Heart left ventricle (tissue), 16 donors: ENCODE results near the gene IRF8. TPM values are rescaled to one million over a fixed set of nuclear protein-coding genes. Genes with fewer than 3 reads are reported as not detected.

ENCODE experiments used
- ATAC-seq, 4 donors: fragments of 200-7000 bp; cut with Tn5 transposase; one replicate each; pipeline ENCODE4 v1.9.1; 2020 to 2022; ENCODE audit warnings: moderate library complexity in 4 of 4, mild to moderate bottlenecking in 3 of 4, moderate number of reproducible peaks in 1 of 4
- DNase-seq, 5 donors: peaks; one replicate each; pipeline ENCODE4 v3.0.0-alpha.2; 2020
- H3K27ac ChIP-seq, 12 donors: fragments of 200-600 bp; sonication (generic) in 4 of 12; one replicate each; pipeline versions ENCODE4 v1.5.0 to v1.8.0; 2016 to 2022; ENCODE audit warnings: mild to moderate bottlenecking in 2 of 12
- H3K27me3 ChIP-seq, 9 donors: fragments of 200-600 bp; sonication (generic) in 2 of 9; one replicate each; pipeline versions ENCODE4 v1.5.1 to v1.8.0; 2016 to 2022; ENCODE audit warnings: mild to moderate bottlenecking in 3 of 9
- H3K36me3 ChIP-seq, 9 donors: fragments of 200-600 bp; sonication (generic) in 2 of 9; one replicate each; pipeline versions ENCODE4 v1.5.0 to v1.8.0; 2018 to 2022; ENCODE audit warnings: mild to moderate bottlenecking in 2 of 9
- H3K4me1 ChIP-seq, 12 donors: fragments of 200-600 bp; sonication (generic) in 4 of 12; one replicate each; pipeline versions ENCODE4 v1.5.0 to v1.8.0; 2016 to 2022; ENCODE audit warnings: mild to moderate bottlenecking in 3 of 12
- H3K4me3 ChIP-seq, 12 donors: fragments of 200-600 bp; sonication (generic) in 4 of 12; one replicate each; pipeline versions ENCODE4 v1.5.0 to v1.8.0; 2017 to 2022; ENCODE audit warnings: mild to moderate bottlenecking in 9 of 12, moderate library complexity in 4 of 12
- H3K9me3 ChIP-seq, 12 donors: fragments of 200-600 bp; sonication (generic) in 4 of 12; one replicate each; pipeline versions ENCODE4 v1.5.0 to v1.8.0; 2016 to 2022; ENCODE audit warnings: mild to moderate bottlenecking in 1 of 12
- POLR2A ChIP-seq, 2 donors: fragments of 450-650 bp; IDR thresholded peaks; one replicate each; pipeline ENCODE4 v1.6.1; 2017; ENCODE audit warnings: antibody characterized with exemption in 2 of 2, mild to moderate bottlenecking in 2 of 2, moderate library complexity in 2 of 2
- WGBS, 4 donors: extraction: QIAGEN DNeasy Blood & Tissue Kit in 2 of 4; methylation state at CpG; one replicate each; pipeline versions ENCODE4 v1.1.5 to v1.1.7; 2013 to 2018; 5-methylcytosine and 5-hydroxymethylcytosine counted together
- intact Hi-C, 10 donors: fragments of 100-400 bp; cut with DNase I; formaldehyde crosslinking; loops; one replicate each; pipeline versions ENCODE4 v1.11.1 to v1.14.2; 2022
- polyA plus RNA-seq, 2 donors: library from polyadenylated mRNA; stranded (reverse); fragments of 200-250 nt; gene quantifications; one replicate each; pipeline ENCODE4 v1.2.3, GENCODE V29; 2013
- total RNA-seq, 9 donors: library from RNA; depleted of rRNA in 2 of 9; stranded (reverse); fragments of >200 nt in 2 of 9; fragmentation: NEBNext Ultra II Directional in 3 of 9; extraction: Animal tissue kit (Norgen Biotek cat#: 25700) in 3 of 9; gene quantifications; one replicate each; pipeline versions ENCODE4 v1.1.0 to v1.2.4, GENCODE V29; 2016 to 2023
- TF ChIP-seq, protein P1 (sequence below), 12 donors: fragments of 200-600 bp; sonication (generic) in 4 of 12; IDR thresholded peaks; one replicate each; pipeline versions ENCODE4 v1.5.0 to v1.8.0; 2018 to 2022; ENCODE audit warnings: antibody characterized with exemption in 12 of 12, mild to moderate bottlenecking in 5 of 12
- donor health status: ischemic (EF 13 %, LVEDD 7.1; RV severe dilation, severe dysfunction).
- donor health status: healthy with polysubstance abuse.
- donor health status: DM: no; HTN: yes; CAD: no.
- donor health status: DM: no; HTN: no; CAD: no.
- donor health status: ischemic (EF 25% LVEDD 6.9; RV normal size, moderate dysfunction).
- donor health status: ischemic (EF 25% LVEDD 5.7; RV mildly dilated, moderate dysfunction).
- donor health status: healthy.
- donor health status: DM: yes; HTN: yes; CAD: no.
- donor health status: ischemic (EF 35%, LVEDD 5.7; RV mildly dilated, moderate dysfunction).
- donor health status: nonischemic (EF 11% LVEDD 7.7; RV severe dilation, severe dysfunction).
- donor health status: DM: yes; HTN: yes; CAD: no.
- donor health status: PGD.
- donor health status: ischemic (EF 29% LVEDD 5.4; RV normal size, mild dysfunction).
- donor health status: nonischemic (EF 23%, LVEDD 6.1; RV moderate dilation, normal function).

Gene IRF8
- total and polyA plus RNA-seq, 11 donors = 1.0 to 31.8 (median 3.1) TPM

DNA sequence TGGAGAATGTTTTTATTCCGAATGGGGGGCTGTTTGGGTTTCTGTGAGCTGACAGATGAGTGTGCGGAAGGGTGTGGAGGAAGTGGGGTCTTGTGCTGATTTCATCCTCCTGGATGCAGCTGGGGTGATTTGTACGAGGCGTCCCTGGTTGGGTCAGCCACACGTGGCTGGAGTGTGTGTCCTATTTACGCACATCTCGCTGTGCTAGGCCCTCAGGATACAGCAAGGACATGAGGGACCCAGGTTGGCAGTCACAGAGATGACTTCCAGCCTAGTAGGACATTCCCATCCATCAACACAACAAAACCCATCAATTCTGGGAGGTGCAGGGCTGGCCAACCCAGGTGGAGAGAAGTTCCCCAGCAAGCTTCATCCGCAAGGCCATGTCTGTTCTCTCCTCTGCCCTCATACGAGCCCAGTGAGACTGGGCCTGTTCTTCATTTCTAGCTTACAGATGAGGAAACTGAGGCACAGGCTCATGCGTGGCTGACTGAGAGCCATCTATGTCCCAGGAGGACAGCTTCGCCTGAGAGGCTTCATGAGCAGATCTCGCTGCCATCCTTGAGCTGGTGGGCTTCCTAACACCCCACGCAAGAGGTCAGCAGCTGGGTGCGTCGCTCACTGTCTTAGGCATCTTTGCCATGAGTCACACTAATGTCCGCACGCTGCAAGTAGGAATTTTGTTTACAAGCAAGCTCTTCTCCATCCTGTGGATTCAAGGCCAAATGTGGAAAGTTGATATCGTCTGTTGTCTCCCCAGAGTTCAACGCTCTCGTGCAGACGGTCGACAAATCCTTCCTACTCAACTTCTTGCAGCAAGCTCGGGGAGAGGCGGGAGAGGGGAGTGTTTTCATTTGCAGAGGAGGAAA lies 24.4 kb downstream of the IRF8 start:
- no peak overlapping the region for H3K27ac ChIP-seq
- 76 to 83% (median 80%) methylated on average over 23 to 24 of the region's 24 CpGs for WGBS, 4 donors
- peaks cover 0 to 33% (median 0%) of the 10 kb centered on the region in 9 donors for H3K27me3 ChIP-seq
- ATAC-seq (no peak), DNase-seq (peak in 1 of 5 donors; percentile 52)
- intact Hi-C loops = no loop called here
- H3K36me3 ChIP-seq = peaks cover 0 to 41% (median 0%) of the 10 kb centered on the region in 9 donors
- TF ChIP-seq, protein P1, sequence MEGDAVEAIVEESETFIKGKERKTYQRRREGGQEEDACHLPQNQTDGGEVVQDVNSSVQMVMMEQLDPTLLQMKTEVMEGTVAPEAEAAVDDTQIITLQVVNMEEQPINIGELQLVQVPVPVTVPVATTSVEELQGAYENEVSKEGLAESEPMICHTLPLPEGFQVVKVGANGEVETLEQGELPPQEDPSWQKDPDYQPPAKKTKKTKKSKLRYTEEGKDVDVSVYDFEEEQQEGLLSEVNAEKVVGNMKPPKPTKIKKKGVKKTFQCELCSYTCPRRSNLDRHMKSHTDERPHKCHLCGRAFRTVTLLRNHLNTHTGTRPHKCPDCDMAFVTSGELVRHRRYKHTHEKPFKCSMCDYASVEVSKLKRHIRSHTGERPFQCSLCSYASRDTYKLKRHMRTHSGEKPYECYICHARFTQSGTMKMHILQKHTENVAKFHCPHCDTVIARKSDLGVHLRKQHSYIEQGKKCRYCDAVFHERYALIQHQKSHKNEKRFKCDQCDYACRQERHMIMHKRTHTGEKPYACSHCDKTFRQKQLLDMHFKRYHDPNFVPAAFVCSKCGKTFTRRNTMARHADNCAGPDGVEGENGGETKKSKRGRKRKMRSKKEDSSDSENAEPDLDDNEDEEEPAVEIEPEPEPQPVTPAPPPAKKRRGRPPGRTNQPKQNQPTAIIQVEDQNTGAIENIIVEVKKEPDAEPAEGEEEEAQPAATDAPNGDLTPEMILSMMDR (IDR thresholded peaks at IDR 0.05) = no peak
- no peak for TF ChIP-seq POLR2A (IDR thresholded peaks at IDR 0.05)
- no peak overlapping the region for H3K4me3 ChIP-seq
- H3K4me1 ChIP-seq = peaks cover 0 to 5% (median 0%) of the 10 kb centered on the region in 12 donors
- H3K9me3 ChIP-seq = no peaks in the 10 kb centered on the region

DNA sequence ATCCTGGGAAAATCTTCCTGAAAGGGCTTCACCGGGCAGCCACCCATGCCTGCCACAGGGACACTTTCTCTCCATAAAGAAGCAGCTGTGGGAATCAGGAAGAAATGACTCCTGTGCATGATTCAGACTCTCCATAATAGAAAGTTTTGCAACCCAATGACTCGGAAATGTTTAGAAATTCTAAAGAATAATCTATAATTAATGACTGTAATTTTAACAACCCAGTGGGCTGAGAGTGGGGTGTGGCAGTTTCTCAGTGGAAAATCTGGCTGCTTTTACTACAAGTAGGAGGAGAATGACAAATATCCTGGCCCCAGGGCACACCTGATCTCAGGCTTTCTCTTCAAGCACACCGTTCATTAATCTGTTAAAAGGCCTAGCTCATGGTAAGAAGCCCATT lies 25.7 kb downstream of the IRF8 start:
- peaks cover 0 to 28% (median 0%) of the 10 kb centered on the region in 9 donors for H3K36me3 ChIP-seq
- DNase-seq (no peak), ATAC-seq (no peak)
- 81 to 89% (median 82%) methylated on average over 3 of the region's 3 CpGs for WGBS, 4 donors
- peaks cover 0 to 5% (median 0%) of the 10 kb centered on the region in 12 donors for H3K4me1 ChIP-seq
- no peak overlapping the region for H3K4me3 ChIP-seq
- no peak overlapping the region for H3K27ac ChIP-seq
- TF ChIP-seq, protein P1 (IDR thresholded peaks at IDR 0.05) = no peak
- no peak for TF ChIP-seq POLR2A (IDR thresholded peaks at IDR 0.05)
- no peaks in the 10 kb centered on the region for H3K9me3 ChIP-seq
- intact Hi-C loops = no loop called here
- peaks cover 0 to 43% (median 0%) of the 10 kb centered on the region in 9 donors for H3K27me3 ChIP-seq

DNA sequence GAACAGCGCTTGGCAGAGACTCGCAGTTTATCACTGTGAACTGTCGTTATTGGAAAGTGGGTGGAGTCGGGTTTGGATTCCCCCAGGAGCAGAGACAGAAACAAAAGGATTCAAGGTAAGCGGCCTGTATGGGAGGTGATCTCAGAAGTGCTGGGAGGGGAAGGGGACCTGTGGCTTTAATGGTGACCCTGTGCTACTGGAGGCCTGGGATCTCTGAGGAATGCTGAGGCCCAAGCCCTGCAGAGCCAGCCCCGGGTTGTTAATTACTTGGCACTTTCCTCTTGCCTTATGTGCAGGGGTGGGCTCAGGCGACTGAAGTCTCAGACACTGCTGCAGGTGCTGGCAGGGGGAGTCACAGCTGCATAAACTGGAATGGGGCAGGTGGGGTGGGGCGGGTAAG lies 27.4 kb downstream of the IRF8 start:
- Histone ChIP-seq H3K9me3 (no peaks in the 10 kb centered on the region), H3K4me3 (no peak overlapping the region), H3K27me3 (peaks cover 0 to 47% (median 0%) of the 10 kb centered on the region in 9 donors), H3K27ac (no peak overlapping the region), H3K36me3 (peaks cover 0 to 13% (median 0%) of the 10 kb centered on the region in 9 donors), H3K4me1 (peaks cover 0 to 5% (median 0%) of the 10 kb centered on the region in 12 donors)
- intact Hi-C loops = no loop called here
- ATAC-seq = no peak
- TF ChIP-seq, protein P1 (IDR thresholded peaks at IDR 0.05) = no peak
- no peak for TF ChIP-seq POLR2A (IDR thresholded peaks at IDR 0.05)
- peak in 1 of 5 donors; percentile 21 for DNase-seq
- WGBS, 4 donors = 77 to 90% (median 78%) methylated on average over 8 of the region's 8 CpGs

DNA sequence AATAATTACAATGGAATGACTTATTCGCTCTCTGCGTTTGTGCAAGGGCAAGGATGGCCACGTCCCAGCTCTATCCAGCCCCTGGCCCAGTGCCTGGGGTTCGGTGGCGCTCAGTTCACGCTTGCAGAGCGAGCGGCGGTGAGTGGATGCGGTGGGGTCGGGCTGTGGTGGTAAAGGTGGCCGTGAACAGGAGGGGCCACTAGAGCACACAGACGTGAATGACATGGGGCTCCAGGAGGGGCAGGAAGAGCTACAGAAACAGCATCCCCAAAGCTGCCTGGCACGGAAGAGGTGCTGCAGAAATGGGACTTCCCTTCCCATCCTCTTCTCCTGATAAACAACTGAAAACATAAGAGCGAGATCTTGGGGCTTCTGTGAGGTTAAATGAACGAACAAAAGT lies 28.4 kb downstream of the IRF8 start:
- H3K4me1 ChIP-seq = peaks cover 0 to 6% (median 0%) of the 10 kb centered on the region in 12 donors
- DNase-seq = peak in 2 of 5 donors; percentile 15 to 39
- H3K9me3 ChIP-seq = no peaks in the 10 kb centered on the region
- TF ChIP-seq, protein P1 (IDR thresholded peaks at IDR 0.05) = no peak
- no peak for TF ChIP-seq POLR2A (IDR thresholded peaks at IDR 0.05)
- peaks cover 0 to 48% (median 0%) of the 10 kb centered on the region in 9 donors for H3K27me3 ChIP-seq
- no peak overlapping the region for H3K27ac ChIP-seq
- intact Hi-C loops = no loop called here
- peaks cover 0 to 3% (median 0%) of the 10 kb centered on the region in 9 donors for H3K36me3 ChIP-seq
- no peak overlapping the region for H3K4me3 ChIP-seq
- no peak for ATAC-seq
- WGBS, 4 donors = 55 to 65% (median 63%) methylated on average over 16 of the region's 16 CpGs
